ENCODE results near the gene ATP6AP1.

- TF ChIP-seq CTCF (conservative IDR thresholded peaks at IDR 0.05; ENCODE audit: low read length), result no peak
- no peak for TF ChIP-seq EZH2phosphoT487 (IDR thresholded peaks at IDR 0.05; ENCODE audit: borderline replicate concordance)
These were observed 52.7 kb downstream of the ATP6AP1 start for GRCh38 chrX:154481195-154481594.

All from Loucy (cell line).